ENCODE results near the gene ZNF438. TPM values are rescaled to one million over a fixed set of nuclear protein-coding genes. Genes with fewer than 3 reads are reported as not detected.

Gene ZNF438
- total RNA-seq, 1 experiment from 2014 or later, result 0.83 TPM

DNA sequence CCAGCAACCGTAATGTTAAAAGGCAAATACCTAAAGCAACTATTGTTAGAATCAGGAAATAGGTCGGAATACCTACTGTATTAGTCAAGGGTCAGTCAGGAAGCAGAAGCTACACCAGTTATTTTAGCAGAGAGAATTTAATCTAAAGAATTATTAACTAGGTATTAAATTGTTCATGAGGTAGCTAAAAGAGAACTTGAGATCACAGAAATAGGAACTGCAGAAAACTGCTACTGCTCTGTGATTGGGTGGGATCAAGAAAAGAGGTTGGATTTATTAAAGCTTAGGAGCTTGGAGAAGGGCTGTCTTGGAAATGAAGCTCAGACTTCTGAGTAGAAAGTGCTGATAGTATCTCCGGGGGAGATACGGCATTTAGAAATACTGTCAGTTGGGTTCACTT lies 20.0 kb upstream of the ZNF438 start:
- H3K4me2 ChIP-seq (ENCODE audit: insufficient read depth, insufficient read length, low read length), result no peak overlapping the region

More for the DNA sequence above, 20.0 kb upstream of the ZNF438 start:
- Mint-ChIP-seq H3K27ac (no peak overlapping the region), H3K4me3 (no peak overlapping the region), H3K9me3 (peaks cover 3% of the 10 kb centered on the region in 2 experiments; a peak in 3 of 5 replicates), H3K27me3 (ENCODE audit: low read depth) (no peaks in the 10 kb centered on the region; the same call in 1 of the 2 replicates), H3K36me3 (ENCODE audit: insufficient read depth in 1 of 3, low read depth in 3 of 3) (no peaks in the 10 kb centered on the region; a peak in 1 of 7 replicates), H3K4me1 (no peaks in the 10 kb centered on the region)
- Histone ChIP-seq H2AK5ac (ENCODE audit: insufficient read length, low read length) (no peak overlapping the region), H2BK20ac (ENCODE audit: low read depth, low read length, poor library complexity, severe bottlenecking) (no peak overlapping the region), H4K8ac (replicated peaks; ENCODE audit: insufficient read length, low read depth, low read length) (no peak overlapping the region), H3K79me2 (ENCODE audit: insufficient read depth, low read length) (no peaks in the 10 kb centered on the region), H3K18ac (ENCODE audit: insufficient read length, low read depth, low read length) (no peak overlapping the region), H3K23ac (ENCODE audit: insufficient read length, low read depth, low read length) (no peak overlapping the region), H2BK120ac (ENCODE audit: low read depth, low read length, poor library complexity, severe bottlenecking) (no peak overlapping the region), H3K23me2 (ENCODE audit: insufficient read length, low read depth, low read length, poor library complexity, severe bottlenecking) (no peaks in the 10 kb centered on the region), H2BK12ac (ENCODE audit: insufficient read length, low read depth, low read length) (no peak overlapping the region), H4K20me1 (ENCODE audit: control insufficient read depth, insufficient read depth, insufficient read length) (no peaks in the 10 kb centered on the region), H3K27ac (ENCODE audit: insufficient read length, low read depth, low read length) (no peak overlapping the region), H3K14ac (ENCODE audit: insufficient read depth, low read length) (no peak overlapping the region), H3K4me1 (ENCODE audit: insufficient read depth, low read length) (no peaks in the 10 kb centered on the region), H3K56ac (ENCODE audit: insufficient read length, low read depth, low read length) (no peak overlapping the region), H3K4ac (ENCODE audit: low read depth, low read length) (no peak overlapping the region), H3T11ph (ENCODE audit: low read length) (no peak overlapping the region), H3K27me3 (ENCODE audit: insufficient read depth, low read length) (no peaks in the 10 kb centered on the region), H3K9me3 (ENCODE audit: control insufficient read depth, low read depth, low read length) (no peaks in the 10 kb centered on the region), H3K79me1 (ENCODE audit: insufficient read depth, low read depth, low read length, poor library complexity, severe bottlenecking) (no peaks in the 10 kb centered on the region), H3K9ac (ENCODE audit: extremely low read depth, insufficient read length, low read length) (no peak overlapping the region), H2BK15ac (ENCODE audit: low read depth, low read length) (no peak overlapping the region), H4K91ac (ENCODE audit: insufficient read length, low read depth, low read length) (no peak overlapping the region), H2BK5ac (ENCODE audit: insufficient read length, low read length) (no peak overlapping the region), H2AFZ (ENCODE audit: low read length) (no peak overlapping the region), H4K5ac (ENCODE audit: insufficient read length, low read depth, low read length) (no peak overlapping the region)
- TF ChIP-seq, protein P1, sequence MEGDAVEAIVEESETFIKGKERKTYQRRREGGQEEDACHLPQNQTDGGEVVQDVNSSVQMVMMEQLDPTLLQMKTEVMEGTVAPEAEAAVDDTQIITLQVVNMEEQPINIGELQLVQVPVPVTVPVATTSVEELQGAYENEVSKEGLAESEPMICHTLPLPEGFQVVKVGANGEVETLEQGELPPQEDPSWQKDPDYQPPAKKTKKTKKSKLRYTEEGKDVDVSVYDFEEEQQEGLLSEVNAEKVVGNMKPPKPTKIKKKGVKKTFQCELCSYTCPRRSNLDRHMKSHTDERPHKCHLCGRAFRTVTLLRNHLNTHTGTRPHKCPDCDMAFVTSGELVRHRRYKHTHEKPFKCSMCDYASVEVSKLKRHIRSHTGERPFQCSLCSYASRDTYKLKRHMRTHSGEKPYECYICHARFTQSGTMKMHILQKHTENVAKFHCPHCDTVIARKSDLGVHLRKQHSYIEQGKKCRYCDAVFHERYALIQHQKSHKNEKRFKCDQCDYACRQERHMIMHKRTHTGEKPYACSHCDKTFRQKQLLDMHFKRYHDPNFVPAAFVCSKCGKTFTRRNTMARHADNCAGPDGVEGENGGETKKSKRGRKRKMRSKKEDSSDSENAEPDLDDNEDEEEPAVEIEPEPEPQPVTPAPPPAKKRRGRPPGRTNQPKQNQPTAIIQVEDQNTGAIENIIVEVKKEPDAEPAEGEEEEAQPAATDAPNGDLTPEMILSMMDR (conservative IDR thresholded peaks at IDR 0.05), result no peak
- no peak for DNase-seq
- no CpG with 5 or more reads among the region's 4 CpGs for WGBS (ENCODE audit: extremely low coverage, insufficient read length, low lambda C conversion rate)
